GM20431 (cell line): Measurements from ENCODE around the gene PRKD1.
"Not testable (repeated sequence)": the region's sequence is repeated elsewhere in the genome, so short reads cannot be mapped to it uniquely, and the experiment has no call there.

Source experiments
- in situ Hi-C: fragments of 300-500 bp; cut with MseI, MboI; formaldehyde crosslinking; loops from one replicate; pipeline ENCODE4 v1.15.0; 2020; ENCODE audit warnings: low sequenced_read_pairs; ENCODE audit not compliant: unreplicated experiment

Gene PRKD1

DNA sequence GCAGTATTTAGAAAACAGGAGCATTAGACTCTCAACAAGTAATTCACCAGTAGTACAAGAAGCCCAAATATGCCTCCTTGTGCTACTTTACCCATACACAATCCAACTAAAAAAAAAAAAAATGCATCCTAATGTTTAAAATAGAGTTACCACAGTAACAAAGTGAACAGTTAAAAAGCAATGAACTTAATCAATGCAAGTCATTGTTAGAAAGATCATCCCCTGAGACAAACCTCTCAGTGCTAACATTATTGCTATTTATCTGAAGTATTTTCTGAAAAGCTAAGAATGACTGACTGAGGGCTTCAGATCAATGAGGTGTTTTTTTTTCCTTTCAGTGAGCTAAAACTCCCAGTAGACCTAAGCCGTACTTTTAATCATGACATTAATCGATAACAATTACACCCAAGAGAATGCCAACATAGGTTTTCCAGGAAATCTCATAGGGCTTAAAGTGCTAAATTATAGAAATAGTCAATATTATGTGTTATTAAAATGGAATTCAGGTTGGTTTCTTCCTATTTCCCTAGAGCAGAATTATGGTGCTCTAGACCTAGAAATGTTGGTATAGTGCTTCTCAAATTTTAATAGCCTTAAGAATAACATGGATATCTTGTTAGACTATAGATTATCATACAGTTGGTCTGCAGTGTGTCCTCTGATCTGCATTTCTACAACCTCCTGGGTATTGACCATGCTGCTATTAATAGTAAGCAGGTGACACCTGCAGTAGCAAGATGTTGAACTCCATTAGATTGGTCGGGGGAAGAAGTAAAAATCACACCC is 123.0 kb downstream of the PRKD1 start:
- in situ Hi-C loops: no loop called here

DNA sequence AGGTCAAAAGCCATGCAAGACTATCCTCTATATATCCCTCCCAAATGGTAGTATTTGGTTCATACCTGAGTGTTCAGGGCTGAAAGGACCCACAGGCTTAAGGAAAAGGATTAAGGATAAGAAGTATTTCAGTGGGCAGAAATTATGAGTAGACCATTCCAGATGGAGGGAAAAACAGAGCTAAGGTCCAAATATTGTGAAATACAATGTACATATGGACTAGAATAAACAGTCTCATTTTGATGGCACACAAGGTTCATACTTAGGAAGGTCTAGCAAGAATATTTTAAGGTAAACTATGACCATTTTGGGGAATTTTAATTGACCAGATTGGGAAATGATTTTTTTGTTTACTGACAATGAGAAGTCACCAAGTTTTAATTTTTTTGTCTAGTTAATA is 124.6 kb downstream of the PRKD1 start:
- in situ Hi-C loops: no loop called here

DNA sequence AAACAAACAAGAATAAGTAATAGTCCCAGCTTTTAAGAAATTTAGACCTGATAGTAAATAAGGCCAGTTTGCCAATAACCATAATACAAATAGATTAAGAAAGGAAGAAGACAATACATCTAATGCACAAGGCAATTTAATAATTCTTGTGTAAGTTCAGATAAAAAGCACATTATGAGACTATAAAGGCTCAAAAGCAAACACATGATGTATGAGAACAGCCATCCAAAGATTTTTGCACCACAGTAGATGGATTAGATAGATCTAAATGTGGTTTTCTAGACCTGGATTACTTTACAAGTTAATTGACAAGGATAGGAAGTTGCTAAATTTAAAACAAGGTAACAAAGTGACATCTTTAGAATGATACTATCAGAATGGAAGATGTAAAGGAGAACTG is 125.4 kb downstream of the PRKD1 start:
- in situ Hi-C loops: no loop called here

DNA sequence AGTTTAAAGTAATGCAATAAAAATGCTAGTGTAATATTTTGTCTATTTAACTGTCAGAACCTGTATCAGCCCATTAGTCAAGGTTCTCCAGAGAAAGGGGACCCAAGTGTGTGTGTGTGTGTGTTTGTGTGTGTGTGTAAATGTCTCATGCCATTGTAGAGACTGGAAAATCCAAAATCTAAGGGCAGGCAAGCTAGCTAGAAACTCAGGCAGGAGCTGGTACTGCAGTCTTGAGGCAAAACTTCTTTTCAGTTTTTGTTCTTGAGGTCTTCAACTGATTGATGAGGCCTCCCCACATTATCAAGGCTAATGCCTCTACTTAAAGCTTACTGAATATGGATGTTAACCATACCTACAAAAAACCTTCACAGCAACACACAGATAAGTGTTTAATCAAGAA is 126.7 kb downstream of the PRKD1 start:
- in situ Hi-C loops: no loop called here

DNA sequence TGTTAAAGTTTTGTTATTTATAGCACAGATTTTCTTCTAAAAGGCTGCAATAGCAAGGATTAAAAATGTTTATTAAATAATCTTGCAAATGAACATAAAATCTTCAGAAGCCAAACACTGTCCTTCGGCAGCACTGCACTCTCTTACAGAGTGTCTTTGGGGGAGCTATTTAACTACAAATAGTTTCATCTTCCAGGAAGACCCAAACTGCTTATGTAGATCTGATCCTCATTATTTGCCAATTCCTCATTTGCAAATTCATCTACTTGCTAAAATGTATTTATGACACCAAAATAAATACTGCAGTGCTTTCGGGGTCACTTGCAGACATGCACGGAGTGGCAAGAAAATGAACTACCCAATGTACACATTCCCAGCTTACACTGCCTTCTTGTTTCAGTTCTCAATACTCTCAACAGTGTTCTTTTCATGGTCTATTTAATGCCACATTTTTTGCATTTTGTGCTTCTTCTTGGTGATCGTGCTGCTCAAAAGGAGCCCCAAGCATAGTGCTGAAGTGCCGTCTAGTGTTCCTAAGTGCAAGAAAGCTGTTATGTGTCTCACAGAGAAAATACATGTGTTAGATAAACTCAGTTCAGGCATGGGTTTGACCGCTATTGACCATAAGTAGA is 128.1 kb downstream of the PRKD1 start:
- in situ Hi-C loops: no loop called here

DNA sequence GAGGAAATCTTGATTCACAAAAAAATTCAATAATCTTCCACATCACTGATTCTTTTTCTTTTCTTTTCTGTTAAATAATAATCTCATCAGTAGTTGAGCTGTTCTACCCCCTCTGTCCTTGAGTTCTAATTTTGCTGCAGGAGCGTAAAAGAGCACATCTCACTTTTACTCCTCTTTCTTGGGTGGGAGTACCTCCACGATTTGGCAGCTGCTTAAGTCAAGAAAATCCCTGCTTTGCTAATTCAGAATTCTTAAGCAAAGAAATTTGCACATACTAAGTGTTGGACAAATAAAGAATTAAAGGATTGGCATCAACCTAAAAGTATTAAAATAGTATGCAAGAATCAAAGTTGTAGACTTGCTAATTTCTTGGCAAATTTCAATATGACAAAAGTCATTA is 128.8 kb downstream of the PRKD1 start:
- in situ Hi-C loops: no loop called here

DNA sequence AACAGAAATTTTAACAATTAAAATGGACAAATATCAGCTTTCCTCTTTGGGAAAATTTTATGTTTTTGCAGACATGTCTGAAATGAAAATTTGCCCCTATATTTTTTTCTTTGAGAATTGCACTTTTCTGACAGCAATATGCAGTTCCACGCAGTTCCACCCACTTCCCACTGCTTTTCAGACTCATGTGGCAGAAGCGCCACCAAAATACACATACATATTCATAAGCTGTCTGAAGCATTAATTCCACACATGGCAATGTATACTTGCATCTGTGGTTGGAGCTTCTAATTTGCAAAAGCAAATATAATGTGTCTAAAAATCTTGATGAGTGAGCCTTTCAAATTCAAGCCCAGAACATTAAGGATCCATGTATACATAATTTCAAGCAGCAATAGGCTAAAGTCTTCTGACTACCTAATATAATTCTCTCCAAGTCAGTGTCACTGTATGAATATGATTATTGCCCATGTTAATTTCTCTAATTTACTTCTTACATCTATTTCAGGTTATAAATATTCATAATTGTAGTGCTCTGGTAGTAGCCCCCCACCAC is 129.5 kb downstream of the PRKD1 start:
- in situ Hi-C loops: no loop called here

DNA sequence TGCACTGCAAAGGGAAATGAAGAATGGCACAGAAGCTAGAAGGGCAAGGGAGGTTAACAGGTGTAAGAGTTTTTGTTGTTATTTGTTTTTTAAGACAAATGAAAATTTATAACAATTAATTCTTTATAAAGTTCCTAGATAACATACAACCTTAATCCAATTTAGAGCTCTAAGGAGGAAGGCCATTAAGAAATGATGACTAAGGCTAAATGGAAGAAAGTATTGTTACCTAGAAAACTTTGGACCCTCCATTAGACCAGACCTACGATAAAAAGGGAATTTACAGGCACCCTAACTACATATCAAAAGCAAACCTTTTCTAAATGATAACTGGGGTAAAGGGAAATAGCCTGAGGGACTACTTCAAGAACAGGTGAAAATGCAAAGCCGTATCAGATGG is 130.8 kb downstream of the PRKD1 start:
- in situ Hi-C loops: no loop called here

DNA sequence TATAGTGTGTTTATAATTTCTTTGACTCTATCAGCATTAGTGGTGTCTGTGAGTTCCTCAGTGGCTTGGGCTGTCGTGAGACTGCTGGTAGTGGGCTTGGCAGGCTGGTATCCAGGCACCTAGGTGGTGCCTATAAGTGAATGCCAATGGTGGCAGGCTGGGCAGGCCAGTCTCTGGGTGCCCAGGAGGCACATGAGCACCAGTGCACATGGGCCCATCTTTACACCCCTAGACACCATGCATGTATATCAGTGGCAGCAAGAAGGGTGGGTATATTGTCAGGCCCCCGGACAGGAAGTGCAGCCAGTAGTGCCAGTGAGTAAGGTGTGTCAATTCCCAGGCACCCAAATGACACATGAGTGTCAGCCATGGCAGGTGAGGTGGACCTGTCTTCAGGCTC is 138.2 kb downstream of the PRKD1 start:
- in situ Hi-C loops: no loop called here

DNA sequence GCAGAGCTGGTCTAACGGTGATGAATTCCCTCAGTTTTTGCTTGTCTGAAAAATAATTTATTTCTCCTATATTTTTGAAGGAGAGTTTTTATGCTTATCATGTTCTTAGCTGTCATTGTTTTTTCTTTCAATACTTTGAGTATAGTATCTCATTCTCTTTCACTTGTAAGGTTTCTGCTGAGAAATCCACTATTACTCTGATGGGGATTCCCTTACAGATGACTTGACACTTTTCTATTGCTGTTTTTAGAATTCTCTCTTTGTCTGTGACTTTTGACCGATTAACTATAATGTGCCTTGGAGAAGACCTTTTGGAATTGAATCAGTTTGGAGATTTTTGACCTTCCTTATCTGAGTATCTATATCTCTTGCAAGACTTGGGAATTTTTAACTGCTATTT is 139.6 kb downstream of the PRKD1 start:
- in situ Hi-C loops: no loop called here

DNA sequence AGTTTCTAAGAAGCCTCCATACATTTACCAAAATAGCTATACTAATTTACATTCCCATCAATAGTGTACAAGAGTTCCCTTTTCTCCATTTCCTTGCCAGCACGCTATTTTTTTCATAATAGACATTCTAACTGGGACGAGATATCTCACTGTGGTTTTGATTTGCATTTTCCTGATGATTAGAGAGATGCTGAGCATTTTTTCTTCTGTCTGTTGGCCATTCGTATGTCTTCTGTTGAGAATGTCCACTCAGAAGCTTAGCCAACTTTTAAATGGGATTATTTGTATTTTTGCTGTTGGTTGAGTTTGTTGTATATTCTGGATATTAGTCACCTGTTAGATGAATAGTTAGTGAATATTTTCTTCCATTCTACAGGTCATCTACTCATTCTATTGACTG is 144.1 kb downstream of the PRKD1 start:
- in situ Hi-C loops: no loop called here

DNA sequence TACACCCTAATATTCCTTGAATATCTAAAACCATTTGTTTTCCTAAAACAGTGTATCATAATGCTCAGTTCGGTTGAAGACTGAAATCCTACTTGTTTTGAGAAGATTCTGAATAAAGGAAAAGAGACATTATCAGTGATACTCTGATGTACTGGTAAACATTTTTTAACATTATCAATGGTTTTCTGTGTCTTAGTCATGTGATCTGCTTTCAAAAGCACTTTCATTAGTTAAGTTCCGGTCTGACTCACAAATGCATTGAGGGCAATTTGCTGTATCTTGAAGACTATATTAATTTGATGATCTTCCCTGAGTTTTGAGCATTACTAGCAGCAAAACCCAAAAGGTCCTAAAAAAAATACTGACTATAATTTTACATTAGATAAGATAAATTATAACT is 145.6 kb downstream of the PRKD1 start:
- in situ Hi-C loops: no loop called here

DNA sequence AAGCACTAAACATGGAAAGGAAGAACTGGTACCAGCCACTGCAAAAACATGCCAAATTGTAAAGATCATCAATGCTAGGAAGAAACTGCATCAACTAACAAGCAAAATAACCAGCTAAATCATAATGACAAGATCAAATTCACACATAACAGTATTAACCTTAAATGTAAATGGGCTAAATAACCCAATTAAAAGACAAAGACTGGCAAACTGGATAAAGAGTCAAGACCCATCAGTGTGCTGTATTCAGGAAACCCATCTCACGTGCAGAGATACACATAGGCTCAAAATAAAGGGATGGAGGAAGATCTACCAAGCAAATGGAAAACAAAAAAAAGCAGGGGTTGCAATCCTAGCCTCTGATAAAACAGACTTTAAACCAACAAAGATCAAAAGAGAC is 150.5 kb downstream of the PRKD1 start:
- in situ Hi-C loops: not testable (repeated sequence)

DNA sequence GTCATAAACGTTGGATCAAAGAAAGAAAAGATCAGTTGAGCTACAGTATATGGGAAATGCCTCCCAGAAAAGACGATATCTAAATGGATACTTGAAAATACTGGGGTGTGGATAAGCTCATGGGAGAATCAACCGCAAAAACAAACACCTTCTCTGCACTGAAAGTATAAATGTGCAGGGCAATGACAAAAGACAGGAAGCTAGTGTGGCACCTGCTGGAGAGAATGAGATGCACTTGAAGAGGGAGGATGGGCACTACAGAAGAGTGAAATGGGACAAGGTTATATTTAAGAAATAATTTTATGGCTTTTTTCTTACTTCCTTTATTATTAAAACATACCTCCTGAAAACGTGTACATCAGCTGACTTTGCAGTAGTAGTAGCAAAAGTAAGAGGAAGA is 153.7 kb downstream of the PRKD1 start:
- in situ Hi-C loops: no loop called here

DNA sequence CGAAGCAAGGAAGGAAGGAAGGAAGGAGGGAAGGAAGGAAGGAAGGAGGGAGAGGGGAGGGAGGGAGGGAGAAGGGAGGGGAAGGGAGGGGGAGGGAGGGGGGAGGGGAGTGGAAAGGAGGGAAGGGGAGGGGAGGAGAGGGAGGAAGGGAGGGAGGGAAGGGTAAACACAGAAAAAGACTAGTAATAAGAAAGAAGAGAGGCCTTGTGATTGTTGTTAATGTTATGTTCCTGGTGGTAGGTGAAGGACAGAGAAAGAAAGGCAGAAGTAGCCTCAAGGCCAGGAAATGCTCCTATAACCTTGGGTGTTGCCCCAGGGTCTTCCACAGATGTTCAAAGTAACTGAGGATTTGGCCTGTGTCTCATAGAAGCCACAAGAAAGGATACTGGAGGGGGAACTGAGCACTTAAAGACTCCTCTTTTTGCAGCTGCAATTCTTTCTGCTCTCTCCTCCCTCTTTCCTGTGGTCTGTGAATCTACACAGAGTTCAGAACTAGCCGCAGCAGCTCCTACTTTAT is 164.2 kb downstream of the PRKD1 start:
- in situ Hi-C loops: no loop called here

DNA sequence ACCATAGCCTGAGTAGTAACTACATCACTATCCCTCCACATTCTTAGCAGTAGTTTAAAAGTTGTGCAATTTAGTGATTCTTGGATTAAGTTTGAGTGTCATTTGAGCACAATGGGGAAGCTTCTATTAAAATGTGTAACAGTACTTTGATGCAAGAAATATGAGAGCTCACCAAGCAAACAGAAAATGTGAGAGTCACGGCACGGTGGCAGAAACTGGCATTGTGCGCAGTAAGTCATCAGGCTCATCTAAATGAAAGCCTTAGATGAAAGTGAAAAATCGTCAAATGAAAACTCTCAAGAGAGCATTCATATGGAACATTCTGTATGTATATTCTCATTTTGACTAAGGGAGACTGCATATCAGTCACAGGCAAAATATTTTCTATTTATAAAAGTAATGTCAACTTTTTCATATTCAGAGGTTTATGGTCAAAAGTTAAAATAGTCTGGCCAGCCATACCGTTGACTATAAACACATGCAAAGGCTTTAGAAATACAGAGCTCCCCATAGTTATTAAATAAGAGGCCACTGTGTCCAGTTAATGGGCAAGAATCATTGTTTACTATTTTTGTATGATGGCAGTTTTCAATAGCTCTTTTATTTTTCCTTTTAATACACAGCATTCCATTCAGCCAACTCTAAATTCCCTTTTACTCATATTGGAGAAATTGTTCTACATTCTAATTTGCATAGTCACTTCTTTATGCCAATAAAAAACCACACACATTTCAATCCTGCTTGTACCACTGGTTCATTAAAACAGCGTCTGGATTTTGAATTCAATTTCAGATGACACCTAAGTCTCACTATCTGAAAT is 167.9 kb downstream of the PRKD1 start:
- in situ Hi-C loops: no loop called here

DNA sequence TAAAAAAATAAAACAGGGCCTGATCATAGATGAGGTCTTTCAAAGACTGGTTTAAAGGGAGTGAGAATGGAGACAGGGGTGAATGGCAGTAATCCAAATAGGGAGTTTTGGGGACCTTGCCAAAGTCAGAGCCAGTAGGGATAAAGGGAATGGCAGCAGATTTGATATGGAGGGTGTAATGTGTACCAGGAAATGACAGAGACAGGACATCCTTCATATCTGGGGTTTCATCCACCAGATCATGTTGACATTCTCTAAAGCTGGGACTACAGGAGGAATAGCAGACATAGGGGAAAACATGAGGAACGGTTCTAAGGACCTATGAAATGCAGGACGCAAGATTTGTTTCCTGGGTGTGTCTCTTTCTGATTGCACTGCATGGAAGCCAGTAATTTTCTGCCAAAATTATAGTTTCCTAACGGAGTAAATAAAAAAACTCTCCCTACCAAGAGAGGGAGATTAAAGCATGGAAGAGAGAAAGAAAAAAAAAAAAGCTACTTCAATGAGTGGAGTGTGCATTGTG is 169.9 kb downstream of the PRKD1 start:
- in situ Hi-C loops: no loop called here

DNA sequence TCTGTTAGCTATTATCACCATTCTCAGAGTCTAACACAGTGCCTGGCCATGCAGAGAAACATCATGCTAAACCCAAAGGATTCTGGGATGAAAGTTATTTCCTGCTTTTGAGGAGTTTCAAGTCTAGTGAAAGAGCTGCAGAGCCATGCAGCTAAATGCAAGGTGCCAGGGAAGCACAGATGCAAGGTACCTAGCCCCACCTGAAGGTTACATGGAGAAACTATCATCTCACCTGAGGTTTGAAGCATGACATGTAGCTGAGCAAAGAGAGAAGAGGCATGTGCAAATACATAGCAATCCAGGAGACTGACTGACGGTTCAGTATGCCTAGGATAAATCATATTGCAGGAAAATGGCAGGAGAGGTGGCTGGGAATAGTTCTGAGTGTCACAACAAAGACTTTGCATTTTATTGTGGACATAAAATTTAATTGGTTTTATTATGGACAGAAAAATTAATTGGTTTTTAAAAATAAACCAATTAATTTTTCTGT is 170.4 kb downstream of the PRKD1 start:
- in situ Hi-C loops: no loop called here

DNA sequence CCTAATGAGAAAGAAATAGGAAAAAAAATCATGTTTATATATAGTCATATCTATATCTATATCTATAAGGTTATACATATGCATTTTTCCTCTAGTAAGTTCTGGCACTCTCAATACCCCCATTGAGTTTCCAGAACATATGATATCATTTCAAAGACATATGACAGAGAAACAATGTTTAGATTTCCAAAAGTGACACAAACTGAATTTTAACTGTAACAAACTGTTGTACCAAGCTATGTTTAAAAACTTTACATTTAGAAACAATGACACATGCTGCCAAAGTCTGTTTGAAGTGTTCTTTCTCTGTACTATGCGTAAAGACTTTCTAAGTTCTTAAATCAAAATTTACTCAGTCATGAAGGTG is 171.6 kb downstream of the PRKD1 start:
- in situ Hi-C loops: no loop called here

DNA sequence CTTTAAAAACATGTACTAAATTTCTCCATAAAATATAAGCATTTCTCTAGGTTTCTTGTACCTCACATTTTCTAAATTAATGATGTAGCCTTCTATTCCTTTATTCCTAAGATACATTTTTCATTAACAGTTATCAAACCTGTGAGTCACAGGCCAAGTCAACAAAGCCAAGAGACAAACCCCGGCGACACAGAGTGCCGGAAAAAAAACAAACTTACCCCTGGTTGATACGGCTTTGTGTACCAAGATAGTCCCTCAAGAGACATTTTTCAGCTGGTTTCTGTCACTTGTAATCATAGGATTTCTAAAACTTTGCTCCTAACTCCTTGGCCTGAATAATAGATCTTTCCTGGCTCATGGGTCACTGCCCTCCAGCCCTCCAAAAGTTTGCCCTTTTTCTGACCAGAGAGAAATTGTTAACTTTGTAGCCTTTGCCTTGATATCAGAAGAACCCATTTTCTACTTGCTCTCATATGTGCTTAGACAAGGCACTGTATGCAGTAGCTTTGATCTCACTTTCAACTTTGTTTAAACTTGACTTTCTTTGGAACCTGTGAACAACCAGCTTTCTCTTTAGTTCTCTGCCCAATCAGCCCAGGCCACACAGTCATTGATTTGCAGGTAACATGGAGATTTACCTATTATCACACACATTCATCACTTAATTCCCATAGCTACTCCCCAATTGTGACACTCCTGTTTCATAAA is 172.2 kb downstream of the PRKD1 start:
- in situ Hi-C loops: no loop called here
